Measurements from ENCODE around the gene PTBP3. TPM values are rescaled to one million over a fixed set of nuclear protein-coding genes. Genes with fewer than 3 reads are reported as not detected.

Gene PTBP3
- total RNA-seq, 1 donor from 2014 or later: 163 TPM

DNA sequence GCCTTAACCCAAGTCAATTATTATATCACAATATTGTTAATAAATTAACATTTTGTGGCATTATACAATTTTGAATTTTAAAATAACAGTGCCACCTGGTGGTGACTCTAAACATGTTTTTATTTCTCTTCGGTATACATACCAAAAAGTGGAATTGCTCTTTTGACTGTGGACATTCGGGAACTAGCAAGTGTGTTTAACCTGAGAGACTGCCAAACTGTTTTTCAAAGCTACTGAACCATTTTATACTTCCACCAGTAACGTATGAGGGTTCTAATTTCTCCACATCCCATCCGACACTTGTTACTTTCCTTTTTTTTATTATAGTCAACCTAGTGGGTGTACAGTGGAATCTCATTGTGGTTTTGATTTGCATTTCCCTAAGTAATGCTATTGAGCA lies 28.2 kb upstream of the PTBP3 start:
- intact Hi-C loops (cut with micrococcal nuclease): loop anchor here (1.0 to 2.0 kb wide), 4 partner anchors 248 to 601 kb away; no protein-coding TSS in a partner anchor

DNA sequence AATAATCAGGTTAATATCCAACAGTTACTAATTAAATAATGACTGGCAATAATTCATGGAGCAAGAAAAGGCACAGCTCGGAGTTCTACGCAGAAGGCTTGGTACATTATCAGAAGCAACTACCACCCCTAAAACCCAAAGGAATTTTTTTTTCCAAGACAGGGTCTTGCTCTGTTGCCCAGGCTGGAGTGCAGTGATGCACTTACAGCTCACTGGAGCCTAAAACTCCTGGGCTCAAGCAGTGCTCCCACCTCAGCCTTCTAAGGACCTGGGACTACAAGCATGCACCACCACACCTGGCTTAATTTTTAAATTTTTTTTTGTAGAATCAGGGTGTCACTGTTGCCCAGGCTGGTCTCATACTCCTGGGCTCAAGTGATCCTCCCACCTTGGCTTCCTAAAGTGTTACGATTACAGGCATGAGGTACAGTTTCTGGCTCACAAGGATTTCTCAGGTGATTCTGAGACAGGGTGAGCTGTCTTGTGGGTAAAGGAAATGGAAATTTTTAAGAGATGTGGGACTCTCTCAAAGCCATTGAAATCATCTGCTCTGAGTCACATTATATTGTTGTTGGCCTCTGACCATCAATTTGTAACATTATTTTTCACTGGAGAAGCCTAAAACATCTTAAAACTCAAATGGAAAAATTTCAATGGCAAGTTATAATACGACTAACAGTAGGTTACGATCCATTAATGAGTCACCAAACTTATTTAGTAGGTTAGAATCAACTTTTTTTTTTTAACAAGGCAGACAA lies 26.8 kb upstream of the PTBP3 start:
- intact Hi-C loops (cut with micrococcal nuclease): loop anchor here (2.0 kb wide), 1 partner anchor 599 kb away; no protein-coding TSS in a partner anchor

- intact Hi-C loops (cut with micrococcal nuclease): loop anchor here (2.0 kb wide), 1 partner anchor 21 kb away; no protein-coding TSS in a partner anchor
These were observed 22.0 kb upstream of the PTBP3 start for GRCh38 chr9:112355427-112355897.

DNA sequence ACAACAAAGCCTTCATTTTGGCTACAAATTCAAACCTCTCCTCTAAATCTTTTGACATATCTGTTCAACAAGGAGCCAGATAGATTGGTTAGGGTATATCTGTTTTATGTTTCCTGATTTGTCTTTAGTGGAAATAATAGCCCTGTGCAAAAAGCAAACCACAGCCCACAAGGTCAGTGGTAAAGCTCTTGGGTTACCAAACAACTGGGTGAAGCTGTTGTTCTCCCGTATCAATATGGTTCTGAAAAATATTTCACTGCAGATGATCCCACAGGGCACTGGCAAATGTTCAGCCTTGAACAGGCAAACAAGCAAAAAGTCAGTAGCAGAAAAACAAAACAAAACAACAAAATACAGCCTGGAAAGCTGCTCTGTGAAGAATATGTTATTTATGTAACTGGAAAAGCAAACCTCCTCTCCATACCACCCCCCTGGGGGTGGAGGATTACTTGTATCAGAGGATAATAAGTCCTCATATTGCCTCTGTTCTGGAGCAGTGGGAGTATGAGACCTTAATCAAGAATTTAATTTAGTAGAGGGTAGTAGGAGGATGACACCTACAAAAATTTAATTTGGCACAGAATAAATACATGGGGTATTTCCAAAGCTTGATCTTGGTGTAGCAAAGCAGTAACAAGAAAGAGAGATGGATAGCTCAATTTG lies 20.8 kb upstream of the PTBP3 start:
- intact Hi-C loops (cut with micrococcal nuclease): loop anchor here (2.0 kb wide), 1 partner anchor 19 kb away; no protein-coding TSS in a partner anchor

- intact Hi-C loops (cut with micrococcal nuclease): no loop called here
These were observed 18.8 kb upstream of the PTBP3 start for GRCh38 chr9:112352209-112352608.

GRCh38 chr9:112351184-112351583 lies 17.8 kb upstream of the PTBP3 start:
- intact Hi-C loops (cut with micrococcal nuclease): no loop called here

GRCh38 chr9:112349008-112349333 lies 15.6 kb upstream of the PTBP3 start:
- intact Hi-C loops (cut with micrococcal nuclease): no loop called here

DNA sequence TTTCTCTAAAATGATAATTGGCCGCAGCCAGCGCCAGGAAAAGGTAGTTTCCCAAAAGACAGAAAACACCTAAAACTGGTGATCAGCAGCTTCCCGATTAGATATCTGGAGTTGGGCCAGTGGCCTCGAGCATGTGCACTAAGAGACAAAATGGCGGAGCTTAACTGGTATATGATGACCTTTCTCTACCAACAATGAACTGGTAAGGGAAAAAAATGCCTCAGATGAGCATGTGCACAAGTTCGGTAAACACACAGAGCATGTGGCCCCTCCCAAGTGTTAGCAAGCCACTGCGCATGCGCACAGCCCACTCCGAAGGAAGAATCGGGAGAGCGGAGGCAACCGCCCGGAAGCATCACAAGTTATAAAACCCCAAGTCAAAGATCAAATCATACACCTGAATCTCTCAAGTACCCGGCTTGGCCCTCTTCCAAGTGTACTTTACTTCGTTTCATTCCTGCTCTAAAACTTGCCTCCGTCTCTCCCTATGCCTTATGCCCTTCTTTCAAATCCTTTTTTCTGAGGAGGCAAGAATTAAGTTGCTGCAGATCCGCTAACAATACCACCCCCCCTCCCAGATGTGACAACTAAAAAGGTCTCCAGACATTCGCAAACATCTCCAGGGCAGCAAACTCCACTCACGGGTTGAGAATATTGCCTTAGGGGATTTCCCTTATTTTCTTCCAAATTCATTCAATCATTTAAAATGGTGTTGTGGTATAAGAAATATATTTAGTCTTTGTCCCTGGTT lies 15.0 kb upstream of the PTBP3 start:
- intact Hi-C loops (cut with micrococcal nuclease): no loop called here

DNA sequence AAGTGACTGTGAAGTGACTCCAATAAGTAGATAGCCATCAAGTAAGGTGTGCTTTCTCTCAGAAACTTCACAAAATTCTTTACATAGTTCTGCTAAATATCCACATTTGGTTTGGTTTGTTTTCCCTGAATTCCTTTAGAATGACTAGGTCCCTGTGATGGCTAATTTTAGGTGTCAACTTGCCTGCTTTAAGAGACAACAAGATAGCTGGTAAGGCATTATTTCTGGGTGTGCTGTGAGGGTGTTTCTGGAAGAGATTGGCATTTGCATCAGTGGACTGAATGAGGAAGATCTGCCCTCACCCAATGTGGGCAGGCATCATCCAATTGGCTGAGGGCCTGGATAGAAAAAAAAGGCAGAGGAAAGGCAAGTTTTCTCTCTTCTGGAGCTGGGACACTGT lies 8.3 kb upstream of the PTBP3 start:
- intact Hi-C loops (cut with micrococcal nuclease): no loop called here

GRCh38 chr9:112339886-112340285 lies 6.5 kb upstream of the PTBP3 start:
- intact Hi-C loops (cut with micrococcal nuclease): no loop called here

DNA sequence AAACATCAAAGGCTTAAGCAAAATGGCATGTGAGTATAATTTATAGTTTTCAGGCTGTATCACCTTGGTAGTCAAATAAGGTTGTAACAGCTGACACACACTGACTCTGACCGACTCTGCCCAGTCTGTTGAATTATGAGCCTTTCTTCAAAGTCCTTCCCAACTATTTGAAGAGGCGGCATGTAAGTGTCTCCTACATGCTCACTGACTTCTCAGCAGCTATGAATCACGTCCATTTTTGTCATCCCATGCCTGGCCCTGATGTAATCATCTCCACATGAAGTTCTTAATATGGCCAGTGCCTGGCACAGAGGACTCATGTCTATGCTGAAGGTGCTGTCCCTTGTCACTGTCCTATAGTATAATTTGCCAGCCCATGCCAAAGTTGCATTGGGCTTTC lies 5.1 kb upstream of the PTBP3 start:
- intact Hi-C loops (cut with micrococcal nuclease): no loop called here

DNA sequence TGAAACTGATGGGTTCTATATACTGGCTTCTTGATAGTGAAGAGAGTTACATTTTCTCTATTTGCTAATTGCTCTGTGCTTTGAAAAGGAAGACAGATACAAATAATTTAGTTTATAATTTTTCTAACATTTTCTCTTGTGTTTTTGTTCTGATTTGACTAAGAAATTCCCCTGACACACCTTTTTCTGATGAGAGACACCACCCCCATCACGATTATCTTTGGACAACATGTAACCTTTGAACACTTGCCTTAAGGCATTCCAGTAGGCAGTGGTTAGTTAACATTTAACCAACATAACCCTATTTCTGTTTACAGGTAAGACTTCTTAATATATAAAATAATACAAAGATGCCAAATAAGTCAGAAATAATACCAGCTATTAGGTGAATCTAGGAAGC lies 4.1 kb upstream of the PTBP3 start:
- intact Hi-C loops (cut with micrococcal nuclease): no loop called here

DNA sequence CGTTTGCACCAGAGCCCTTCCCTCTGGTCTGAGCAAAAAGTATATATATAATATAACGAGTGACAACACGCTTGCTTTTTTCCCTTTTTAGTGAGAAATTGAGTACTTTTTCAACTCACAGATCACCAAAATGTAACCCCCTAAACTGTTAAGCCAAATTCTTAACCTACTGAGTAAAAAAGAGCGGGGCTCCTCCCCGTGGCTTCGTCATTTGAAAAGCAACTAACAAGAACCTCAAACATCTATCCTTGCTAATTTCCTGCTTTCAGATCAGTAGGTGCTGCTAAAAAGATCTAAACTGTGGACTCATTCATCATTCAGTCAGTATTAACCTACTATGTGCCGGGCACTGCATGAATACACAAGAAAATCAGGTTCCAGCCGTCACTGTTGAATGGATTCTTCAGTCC lies 1.0 kb upstream of the PTBP3 start:
- intact Hi-C loops (cut with micrococcal nuclease): loop anchor here (1.0 to 5.0 kb wide), 4 partner anchors 20 to 672 kb away; partner anchors contain the start of gene GNG10

GRCh38 chr9:112333639-112334431 lies 416 bp upstream of the PTBP3 start:
- intact Hi-C loops (cut with micrococcal nuclease): loop anchor here (1.0 to 5.0 kb wide), 12 partner anchors 21 to 703 kb away; partner anchors contain the start of genes DNAJC25, GNG10, INIP and KIAA1958

- intact Hi-C loops (cut with micrococcal nuclease): loop anchor here (1.0 to 5.0 kb wide), 6 partner anchors 15 to 670 kb away; partner anchors contain the start of genes GNG10, INIP and SNX30
These were observed 794 bp downstream of the PTBP3 start for GRCh38 chr9:112332674-112332976.

GRCh38 chr9:112332214-112332613 lies 1.2 kb downstream of the PTBP3 start:
- intact Hi-C loops (cut with micrococcal nuclease): loop anchor here (1.0 to 5.0 kb wide), 6 partner anchors 15 to 670 kb away; partner anchors contain the start of genes GNG10, INIP and SNX30

DNA sequence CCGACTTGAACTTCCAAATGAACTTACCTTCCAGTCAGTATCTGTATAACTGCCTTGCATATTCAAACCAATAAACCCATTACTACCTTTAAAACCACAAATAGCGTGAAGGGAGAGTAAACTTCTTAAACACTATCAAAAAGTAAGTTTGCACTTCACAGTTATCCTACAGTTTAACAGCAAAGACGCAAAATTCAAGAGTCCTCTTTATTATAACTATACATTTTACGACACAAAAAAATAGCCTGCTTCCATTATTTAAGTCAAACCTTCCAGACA lies 1.8 kb downstream of the PTBP3 start:
- intact Hi-C loops (cut with micrococcal nuclease): loop anchor here (5.0 kb wide), 2 partner anchors 114 to 669 kb away; partner anchors contain the start of gene GNG10

DNA sequence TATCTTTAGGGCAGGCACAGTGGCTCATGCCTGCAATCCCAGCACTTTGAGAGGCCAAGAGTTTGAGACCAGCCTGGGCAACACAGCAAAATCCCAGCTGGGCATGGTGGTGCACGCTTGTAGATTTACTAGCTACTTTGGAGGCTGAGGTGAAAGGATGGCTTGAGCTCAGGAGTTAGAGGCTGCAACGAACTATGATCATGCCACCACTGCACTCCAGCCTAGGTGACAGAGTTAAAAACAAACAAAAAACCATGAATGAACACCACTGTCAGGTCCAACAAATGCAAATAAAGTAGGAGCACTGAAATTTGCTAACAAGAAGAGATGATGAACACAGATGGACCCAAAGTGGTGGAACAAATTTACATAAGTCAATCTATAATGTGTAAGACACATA lies 4.9 kb downstream of the PTBP3 start:
- intact Hi-C loops (cut with micrococcal nuclease): no loop called here

- intact Hi-C loops (cut with micrococcal nuclease): no loop called here
These were observed 5.5 kb downstream of the PTBP3 start for GRCh38 chr9:112327718-112328450.

- intact Hi-C loops (cut with micrococcal nuclease): no loop called here
These were observed 7.2 kb downstream of the PTBP3 start for GRCh38 chr9:112326194-112326593.
